Brain microvascular endothelial cell (primary cell): ENCODE measurements around the gene DNAH10.
A peak's percentile ranks its signal among the peaks of the same experiment; 100 is the strongest.

Experiments
- DNase-seq: peaks from one replicate; pipeline ENCODE4 v3.0.0-alpha.2; 2020
- H3K27ac ChIP-seq: fragments of 250-450 bp; sonication (Bioruptor Pico); 2 replicates; pipeline ENCODE4 v1.5.1; 2020; ENCODE audit warnings: mild to moderate bottlenecking, moderate library complexity
- H3K27me3 ChIP-seq: fragments of 250-450 bp; sonication (Bioruptor Pico); replicated peaks from 2 replicates; pipeline ENCODE4 v1.5.1; 2020; ENCODE audit warnings: mild to moderate bottlenecking
- H3K36me3 ChIP-seq: fragments of 250-450 bp; sonication (Bioruptor Pico); replicated peaks from 2 replicates; pipeline ENCODE4 v1.5.1; 2020; ENCODE audit warnings: mild to moderate bottlenecking
- H3K4me3 ChIP-seq: 2 replicates; pipeline ENCODE4 v1.5.1; 2011; ENCODE audit warnings: low read depth, mild to moderate bottlenecking, control low read depth, low read length, moderate library complexity
- CTCF ChIP-seq: IDR thresholded peaks from 2 replicates; pipeline ENCODE4 v1.5.1; 2011; ENCODE audit warnings: low read depth, mild to moderate bottlenecking, moderate library complexity, low read length, control low read depth, inconsistent platforms; ENCODE audit errors: missing control alignments
- in situ Hi-C: cut with HindIII; loops from 2 replicates; pipeline ENCODE4 v1.10.0; 2017; ENCODE audit warnings: low sequenced_read_pairs, low pct_ligation_motif_present

Gene DNAH10

GRCh38 chr12:123889848-123890535 is 127.9 kb downstream of the DNAH10 start:
- H3K27ac ChIP-seq, result no peak overlapping the region
- DNase-seq, result no peak
- H3K27me3 ChIP-seq, result no peaks in the 10 kb centered on the region
- H3K36me3 ChIP-seq, result no peaks in the 10 kb centered on the region
- in situ Hi-C loops, result no loop called here
- TF ChIP-seq CTCF, result no peak
- H3K4me3 ChIP-seq, result no peak overlapping the region

- in situ Hi-C loops, result no loop called here
- Histone ChIP-seq H3K36me3 (no peaks in the 10 kb centered on the region), H3K27ac (no peak overlapping the region), H3K27me3 (no peaks in the 10 kb centered on the region), H3K4me3 (no peak overlapping the region)
- no peak for DNase-seq
- no peak for TF ChIP-seq CTCF
Measured at GRCh38 chr12:123890536-123890902, 128.4 kb downstream of the DNAH10 start.

GRCh38 chr12:123891011-123891410 is 128.9 kb downstream of the DNAH10 start:
- no peak for TF ChIP-seq CTCF
- Histone ChIP-seq H3K27ac (no peak overlapping the region), H3K27me3 (no peaks in the 10 kb centered on the region), H3K4me3 (no peak overlapping the region), H3K36me3 (no peaks in the 10 kb centered on the region)
- in situ Hi-C loops, result no loop called here
- no peak for DNase-seq

GRCh38 chr12:123891516-123892179 is 129.5 kb downstream of the DNAH10 start:
- in situ Hi-C loops, result no loop called here
- peak; percentile 21 for TF ChIP-seq CTCF

GRCh38 chr12:123892180-123892559 is 130.1 kb downstream of the DNAH10 start:
- no peak for TF ChIP-seq CTCF
- Histone ChIP-seq H3K4me3 (no peak overlapping the region), H3K36me3 (no peaks in the 10 kb centered on the region), H3K27me3 (no peaks in the 10 kb centered on the region), H3K27ac (no peak overlapping the region)
- in situ Hi-C loops, result no loop called here
- no peak for DNase-seq

More at GRCh38 chr12:123891516-123892179, 129.5 kb downstream of the DNAH10 start:
- H3K4me3 ChIP-seq, result no peak overlapping the region
- DNase-seq, result peak; percentile 42
- H3K27me3 ChIP-seq, result no peaks in the 10 kb centered on the region
- H3K36me3 ChIP-seq, result no peaks in the 10 kb centered on the region
- H3K27ac ChIP-seq, result no peak overlapping the region
